Parathyroid adenoma (tissue), 2 donors: ENCODE results near the gene ARIH2.

Experiments
- H2AFZ ChIP-seq: fragments of 300-600 bp; sonication (generic); one replicate; pipeline ENCODE4 v1.7.0; 2017; ENCODE audit warnings: antibody characterized with exemption, mild to moderate bottlenecking
- H3K27ac ChIP-seq: fragments of 300-600 bp; sonication (generic); one replicate; pipeline ENCODE4 v1.7.0; 2017
- H3K27me3 ChIP-seq: fragments of 300-600 bp; sonication (generic); one replicate; pipeline ENCODE4 v1.7.0; 2017; ENCODE audit warnings: low read length; ENCODE audit not compliant: control insufficient read depth, insufficient read depth
- H3K36me3 ChIP-seq: fragments of 300-600 bp; sonication (generic); one replicate; pipeline ENCODE4 v1.7.0; 2017; ENCODE audit warnings: low read length; ENCODE audit not compliant: control insufficient read depth, insufficient read depth
- H3K4me1 ChIP-seq: fragments of 300-600 bp; sonication (generic); one replicate; pipeline ENCODE4 v1.7.0; 2017; ENCODE audit warnings: control low read depth
- H3K4me2 ChIP-seq: fragments of 300-600 bp; sonication (generic); one replicate; pipeline ENCODE4 v1.7.0; 2017; ENCODE audit warnings: low read length
- H3K4me3 ChIP-seq: fragments of 300-600 bp; sonication (generic); one replicate; pipeline ENCODE4 v1.7.0; 2017; ENCODE audit warnings: low read depth, low read length
- H3K79me2 ChIP-seq: fragments of 300-600 bp; sonication (generic); one replicate; pipeline ENCODE4 v1.7.0; 2017; ENCODE audit warnings: control low read depth
- H3K9ac ChIP-seq: fragments of 300-600 bp; sonication (generic); one replicate; pipeline ENCODE4 v1.7.0; 2017; ENCODE audit warnings: mild to moderate bottlenecking
- H3K9me3 ChIP-seq: fragments of 300-600 bp; sonication (generic); one replicate; pipeline ENCODE4 v1.7.0; 2017; ENCODE audit warnings: low read length; ENCODE audit not compliant: control insufficient read depth
- TF ChIP-seq, protein P1 (sequence below): fragments of 300-600 bp; sonication (generic); IDR thresholded peaks from one replicate; pipeline ENCODE4 v1.7.0; 2017; ENCODE audit warnings: antibody characterized with exemption, mild to moderate bottlenecking
- donor health status: primary hyperparathyroidism.

Gene ARIH2

DNA sequence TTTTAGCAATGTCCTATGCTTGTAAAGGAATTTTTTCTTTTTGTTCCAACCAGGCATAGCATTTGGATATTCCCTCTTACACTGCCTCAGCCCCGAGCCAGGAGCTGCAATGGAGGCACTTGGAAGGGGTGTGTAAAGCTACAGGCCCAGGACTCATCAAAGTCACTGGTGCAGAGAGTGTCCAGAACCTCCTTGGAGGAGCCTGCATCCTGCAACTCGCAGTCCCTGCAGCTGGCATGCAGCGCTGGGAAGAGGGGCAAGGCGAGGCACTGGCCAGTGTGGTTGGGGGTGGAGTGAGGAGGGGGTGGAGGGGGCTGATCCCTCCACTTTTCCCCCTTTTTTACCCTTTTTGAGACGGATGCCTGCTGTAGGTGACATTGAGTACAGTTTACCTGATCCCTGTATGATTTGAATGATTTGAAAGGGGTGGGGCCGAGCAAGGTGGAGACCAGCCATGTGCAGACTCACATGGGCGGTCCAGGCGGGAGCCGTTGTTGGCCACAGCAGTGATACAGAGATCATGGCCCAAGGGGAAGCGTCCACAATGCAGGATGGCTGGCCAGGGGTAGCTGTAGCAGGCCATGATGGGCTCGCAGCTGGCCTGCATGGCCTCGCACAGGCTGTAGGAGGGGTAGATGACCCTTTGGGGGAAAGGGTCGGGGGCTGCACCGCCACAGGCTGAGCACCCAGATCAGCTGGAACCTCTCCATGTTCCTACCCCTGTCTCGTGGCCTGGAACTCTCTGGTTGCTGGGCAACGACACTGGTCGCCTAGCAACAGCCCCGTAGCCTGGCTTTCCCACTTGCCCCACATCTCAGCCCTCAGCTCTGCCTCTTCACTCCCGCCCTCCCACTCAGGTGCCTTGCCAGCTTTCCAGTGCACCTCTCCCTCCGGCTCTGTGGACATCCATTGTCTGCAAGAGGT, 79.3 kb downstream of the ARIH2 start:
- Histone ChIP-seq H3K36me3 (no peaks in the 10 kb centered on the region), H3K27me3 (no peaks in the 10 kb centered on the region), H3K4me2 (no peak overlapping the region), H3K9ac (no peak overlapping the region), H3K4me3 (no peak overlapping the region), H3K27ac (peak overlapping the region; percentile 65), H3K79me2 (peaks cover 18% of the 10 kb centered on the region), H3K9me3 (no peaks in the 10 kb centered on the region), H3K4me1 (peaks cover 21% of the 10 kb centered on the region), H2AFZ (peak overlapping the region; percentile 25)
- TF ChIP-seq, protein P1, sequence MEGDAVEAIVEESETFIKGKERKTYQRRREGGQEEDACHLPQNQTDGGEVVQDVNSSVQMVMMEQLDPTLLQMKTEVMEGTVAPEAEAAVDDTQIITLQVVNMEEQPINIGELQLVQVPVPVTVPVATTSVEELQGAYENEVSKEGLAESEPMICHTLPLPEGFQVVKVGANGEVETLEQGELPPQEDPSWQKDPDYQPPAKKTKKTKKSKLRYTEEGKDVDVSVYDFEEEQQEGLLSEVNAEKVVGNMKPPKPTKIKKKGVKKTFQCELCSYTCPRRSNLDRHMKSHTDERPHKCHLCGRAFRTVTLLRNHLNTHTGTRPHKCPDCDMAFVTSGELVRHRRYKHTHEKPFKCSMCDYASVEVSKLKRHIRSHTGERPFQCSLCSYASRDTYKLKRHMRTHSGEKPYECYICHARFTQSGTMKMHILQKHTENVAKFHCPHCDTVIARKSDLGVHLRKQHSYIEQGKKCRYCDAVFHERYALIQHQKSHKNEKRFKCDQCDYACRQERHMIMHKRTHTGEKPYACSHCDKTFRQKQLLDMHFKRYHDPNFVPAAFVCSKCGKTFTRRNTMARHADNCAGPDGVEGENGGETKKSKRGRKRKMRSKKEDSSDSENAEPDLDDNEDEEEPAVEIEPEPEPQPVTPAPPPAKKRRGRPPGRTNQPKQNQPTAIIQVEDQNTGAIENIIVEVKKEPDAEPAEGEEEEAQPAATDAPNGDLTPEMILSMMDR: no peak

DNA sequence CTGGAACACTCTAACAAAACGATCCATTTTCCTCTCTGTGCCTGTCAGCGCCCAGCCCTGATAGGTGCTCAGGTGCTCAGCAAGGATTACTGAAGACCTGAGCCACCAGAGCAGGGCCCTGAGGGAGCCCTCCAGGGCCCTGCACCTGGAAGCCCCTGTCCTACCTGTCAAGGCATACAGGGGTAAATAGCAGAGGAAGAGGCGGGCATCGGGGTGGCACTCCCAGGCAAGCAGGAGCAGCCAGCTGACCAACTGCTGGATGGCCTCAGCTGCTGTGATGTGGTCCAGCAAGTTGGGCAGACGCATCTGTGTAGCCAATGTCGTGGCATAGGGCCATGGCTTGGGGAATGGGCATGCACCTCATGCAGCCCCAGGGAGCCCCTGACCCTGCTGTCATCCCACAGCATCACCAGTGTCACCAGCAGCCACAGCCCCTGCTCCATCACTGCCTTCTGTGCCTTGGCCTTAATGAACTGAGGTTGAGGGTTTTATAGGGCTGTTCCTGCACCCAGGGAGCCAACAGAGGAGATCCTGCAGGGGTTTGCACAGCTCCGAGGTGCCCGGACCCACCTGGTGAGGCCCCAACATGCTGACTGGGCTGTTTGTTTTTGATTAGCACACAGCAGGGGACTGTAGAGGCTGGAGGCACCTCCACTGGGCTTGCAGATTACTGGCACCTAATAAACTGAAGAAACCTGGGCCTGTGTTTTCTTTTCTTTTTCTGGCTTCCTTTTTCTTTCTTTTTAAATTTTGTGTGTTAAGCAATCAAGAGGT, 80.6 kb downstream of the ARIH2 start:
- Histone ChIP-seq H3K4me1 (peaks cover 21% of the 10 kb centered on the region), H3K4me2 (no peak overlapping the region), H3K36me3 (no peaks in the 10 kb centered on the region), H2AFZ (no peak overlapping the region), H3K27me3 (no peaks in the 10 kb centered on the region), H3K27ac (peak overlapping the region; percentile 65), H3K9ac (no peak overlapping the region), H3K79me2 (peaks cover 18% of the 10 kb centered on the region), H3K4me3 (no peak overlapping the region), H3K9me3 (no peaks in the 10 kb centered on the region)
- TF ChIP-seq, protein P1: no peak

DNA sequence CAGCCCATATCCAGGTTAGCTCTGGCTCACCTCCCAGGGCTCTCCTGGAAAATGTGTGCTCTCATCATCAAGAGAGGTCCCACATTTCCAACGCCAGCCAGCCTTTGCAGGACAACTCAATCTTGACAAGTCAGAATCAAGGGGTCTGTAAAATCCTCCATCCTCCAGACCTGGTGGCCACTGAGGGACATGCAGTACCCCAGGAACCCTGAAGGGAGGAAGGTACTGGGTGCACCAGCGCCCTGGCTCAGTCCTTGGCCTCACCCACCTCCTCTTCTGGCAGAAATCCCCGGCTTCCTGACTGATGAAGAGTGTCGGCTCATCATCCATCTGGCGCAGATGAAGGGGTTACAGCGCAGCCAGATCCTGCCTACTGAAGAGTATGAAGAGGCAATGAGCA, 82.5 kb downstream of the ARIH2 start:
- no peak overlapping the region for H3K4me2 ChIP-seq
- H3K27ac ChIP-seq: no peak overlapping the region
- peaks cover 27% of the 10 kb centered on the region for H3K79me2 ChIP-seq
- H3K36me3 ChIP-seq: no peaks in the 10 kb centered on the region
- H3K4me1 ChIP-seq: peaks cover 21% of the 10 kb centered on the region
- no peak overlapping the region for H3K4me3 ChIP-seq
- H2AFZ ChIP-seq: no peak overlapping the region
- TF ChIP-seq, protein P1: no peak
- H3K27me3 ChIP-seq: no peaks in the 10 kb centered on the region
- H3K9me3 ChIP-seq: no peaks in the 10 kb centered on the region
- H3K9ac ChIP-seq: no peak overlapping the region

DNA sequence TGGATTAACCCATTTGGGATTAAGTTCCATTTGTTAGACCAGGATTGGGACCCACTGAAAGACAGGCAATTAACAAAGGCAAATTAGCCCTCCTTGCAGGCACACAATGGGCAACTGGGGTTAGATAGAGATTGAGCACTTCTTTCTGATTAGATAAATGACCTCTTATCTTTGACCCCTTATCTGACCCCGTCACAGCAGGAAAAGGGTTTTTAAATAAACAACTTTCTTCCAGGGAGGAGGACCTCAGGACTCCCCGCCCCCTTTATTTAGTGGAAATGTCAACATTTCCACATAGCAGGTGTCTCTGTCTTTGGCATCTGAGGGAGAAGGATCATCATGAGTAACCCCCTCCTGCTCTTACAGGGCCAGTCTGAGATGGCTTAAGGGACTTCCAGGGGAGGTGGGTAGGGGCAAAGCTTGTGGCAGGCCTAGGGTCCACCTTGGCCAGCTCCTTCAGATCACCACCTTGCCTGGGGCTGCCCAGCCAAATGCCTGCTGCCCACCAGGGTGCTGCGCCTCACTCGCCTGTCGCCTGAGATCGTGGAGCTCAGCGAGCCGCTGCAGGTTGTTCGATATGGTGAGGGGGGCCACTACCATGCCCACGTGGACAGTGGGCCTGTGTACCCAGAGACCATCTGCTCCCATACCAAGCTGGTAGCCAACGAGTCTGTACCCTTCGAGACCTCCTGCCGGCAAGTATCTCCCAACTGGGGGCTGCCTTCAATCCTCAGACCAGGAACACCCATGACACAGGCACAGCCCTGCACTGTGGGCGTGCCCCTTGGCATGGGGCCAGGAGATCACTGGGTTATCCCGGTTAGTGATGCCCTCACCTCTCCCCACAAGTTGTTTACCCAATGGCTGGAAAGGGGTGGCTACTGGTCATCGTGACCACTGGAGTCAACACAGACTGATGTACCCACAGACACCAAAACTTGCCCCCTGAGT, 86.0 kb downstream of the ARIH2 start:
- Histone ChIP-seq H3K4me3 (no peak overlapping the region), H3K9ac (no peak overlapping the region), H3K36me3 (no peaks in the 10 kb centered on the region), H3K4me2 (no peak overlapping the region), H3K27me3 (no peaks in the 10 kb centered on the region), H3K79me2 (peaks cover 32% of the 10 kb centered on the region), H3K27ac (no peak overlapping the region), H3K9me3 (no peaks in the 10 kb centered on the region), H3K4me1 (peaks cover 8% of the 10 kb centered on the region), H2AFZ (no peak overlapping the region)
- TF ChIP-seq, protein P1: no peak
